ENCODE measurements around the gene SMIM17.

DNA sequence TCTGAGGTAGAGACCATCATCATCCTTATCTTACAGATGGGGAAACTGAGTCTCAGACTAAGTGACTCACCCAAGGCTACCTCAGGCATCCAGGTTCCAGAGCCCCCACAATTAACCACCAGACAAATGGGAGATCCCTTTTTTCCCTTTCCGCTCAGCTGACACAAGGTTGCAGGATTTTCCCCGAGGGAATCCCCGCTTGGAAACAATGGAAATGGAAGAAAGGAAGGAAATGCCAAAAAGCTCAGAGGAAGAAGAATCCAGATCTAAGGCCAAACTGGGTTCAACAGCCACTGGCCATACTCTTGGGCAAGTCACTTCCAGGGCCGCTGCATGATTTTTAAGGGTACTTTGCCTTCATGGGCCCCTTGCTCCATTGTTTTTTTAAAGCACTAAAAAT lies 46.3 kb upstream of the SMIM17 start:
- no peak for TF ChIP-seq POLR2AphosphoS5 (IDR thresholded peaks at IDR 0.05; ENCODE audit: low read depth)
- TF ChIP-seq, protein P1, sequence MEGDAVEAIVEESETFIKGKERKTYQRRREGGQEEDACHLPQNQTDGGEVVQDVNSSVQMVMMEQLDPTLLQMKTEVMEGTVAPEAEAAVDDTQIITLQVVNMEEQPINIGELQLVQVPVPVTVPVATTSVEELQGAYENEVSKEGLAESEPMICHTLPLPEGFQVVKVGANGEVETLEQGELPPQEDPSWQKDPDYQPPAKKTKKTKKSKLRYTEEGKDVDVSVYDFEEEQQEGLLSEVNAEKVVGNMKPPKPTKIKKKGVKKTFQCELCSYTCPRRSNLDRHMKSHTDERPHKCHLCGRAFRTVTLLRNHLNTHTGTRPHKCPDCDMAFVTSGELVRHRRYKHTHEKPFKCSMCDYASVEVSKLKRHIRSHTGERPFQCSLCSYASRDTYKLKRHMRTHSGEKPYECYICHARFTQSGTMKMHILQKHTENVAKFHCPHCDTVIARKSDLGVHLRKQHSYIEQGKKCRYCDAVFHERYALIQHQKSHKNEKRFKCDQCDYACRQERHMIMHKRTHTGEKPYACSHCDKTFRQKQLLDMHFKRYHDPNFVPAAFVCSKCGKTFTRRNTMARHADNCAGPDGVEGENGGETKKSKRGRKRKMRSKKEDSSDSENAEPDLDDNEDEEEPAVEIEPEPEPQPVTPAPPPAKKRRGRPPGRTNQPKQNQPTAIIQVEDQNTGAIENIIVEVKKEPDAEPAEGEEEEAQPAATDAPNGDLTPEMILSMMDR (conservative IDR thresholded peaks at IDR 0.05; ENCODE audit: low read depth in 2 of 2) = no peak
- TF ChIP-seq EZH2 (IDR thresholded peaks at IDR 0.05; ENCODE audit: low read depth, unreplicated experiment) = no peak
- TF ChIP-seq ZNF114 (CRISPR knock-in tag; IDR thresholded peaks at IDR 0.05) = no peak
- TF ChIP-seq EZH2phosphoT487 (IDR thresholded peaks at IDR 0.05; ENCODE audit: unreplicated experiment) = no peak
- TF ChIP-seq, protein P2, sequence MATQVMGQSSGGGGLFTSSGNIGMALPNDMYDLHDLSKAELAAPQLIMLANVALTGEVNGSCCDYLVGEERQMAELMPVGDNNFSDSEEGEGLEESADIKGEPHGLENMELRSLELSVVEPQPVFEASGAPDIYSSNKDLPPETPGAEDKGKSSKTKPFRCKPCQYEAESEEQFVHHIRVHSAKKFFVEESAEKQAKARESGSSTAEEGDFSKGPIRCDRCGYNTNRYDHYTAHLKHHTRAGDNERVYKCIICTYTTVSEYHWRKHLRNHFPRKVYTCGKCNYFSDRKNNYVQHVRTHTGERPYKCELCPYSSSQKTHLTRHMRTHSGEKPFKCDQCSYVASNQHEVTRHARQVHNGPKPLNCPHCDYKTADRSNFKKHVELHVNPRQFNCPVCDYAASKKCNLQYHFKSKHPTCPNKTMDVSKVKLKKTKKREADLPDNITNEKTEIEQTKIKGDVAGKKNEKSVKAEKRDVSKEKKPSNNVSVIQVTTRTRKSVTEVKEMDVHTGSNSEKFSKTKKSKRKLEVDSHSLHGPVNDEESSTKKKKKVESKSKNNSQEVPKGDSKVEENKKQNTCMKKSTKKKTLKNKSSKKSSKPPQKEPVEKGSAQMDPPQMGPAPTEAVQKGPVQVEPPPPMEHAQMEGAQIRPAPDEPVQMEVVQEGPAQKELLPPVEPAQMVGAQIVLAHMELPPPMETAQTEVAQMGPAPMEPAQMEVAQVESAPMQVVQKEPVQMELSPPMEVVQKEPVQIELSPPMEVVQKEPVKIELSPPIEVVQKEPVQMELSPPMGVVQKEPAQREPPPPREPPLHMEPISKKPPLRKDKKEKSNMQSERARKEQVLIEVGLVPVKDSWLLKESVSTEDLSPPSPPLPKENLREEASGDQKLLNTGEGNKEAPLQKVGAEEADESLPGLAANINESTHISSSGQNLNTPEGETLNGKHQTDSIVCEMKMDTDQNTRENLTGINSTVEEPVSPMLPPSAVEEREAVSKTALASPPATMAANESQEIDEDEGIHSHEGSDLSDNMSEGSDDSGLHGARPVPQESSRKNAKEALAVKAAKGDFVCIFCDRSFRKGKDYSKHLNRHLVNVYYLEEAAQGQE (IDR thresholded peaks at IDR 0.05; ENCODE audit: unreplicated experiment) = no peak
- no peak for TF ChIP-seq STAT1 (IDR thresholded peaks at IDR 0.05; ENCODE audit: unreplicated experiment)

All from GM23338 (cell line).